Naive thymus-derived CD4-positive, alpha-beta T cell (primary cell): ENCODE data around the gene METRNL. TPM values are rescaled to one million over a fixed set of nuclear protein-coding genes. Genes with fewer than 3 reads are reported as not detected.
"Not testable (repeated sequence)": the region's sequence is repeated elsewhere in the genome, so short reads cannot be mapped to it uniquely, and the experiment has no call there.

Experiments
- ATAC-seq: fragments of 150-1000 bp; cut with Tn5 transposase; 2 replicates; pipeline ENCODE4 v1.10.0; 2021; ENCODE audit warnings: mild to moderate bottlenecking, moderate library complexity
- CTCF ChIA-PET: fragments of 350-600 bp; sonication (Branson Sonifier 250); formaldehyde crosslinking; loops from one replicate; lab custom pipeline; 2021; ENCODE audit warnings: antibody characterized with exemption; lab: Charles Lee
- POLR2A ChIA-PET: fragments of 350-600 bp; sonication (Branson Sonifier 250); formaldehyde crosslinking; loops from one replicate; lab custom pipeline; 2021; ENCODE audit warnings: antibody characterized with exemption, inconsistent platforms; lab: Charles Lee
- DNase-seq, 9 donors: peaks; one replicate each; pipeline versions ENCODE4 v3.0.0 to v3.0.0-alpha.2; 2020 to 2022; ENCODE audit warnings: mixed read lengths in 1 of 9
- H3K27ac ChIP-seq: one replicate; pipeline ENCODE4 v1.7.0; 2013; ENCODE audit warnings: mild to moderate bottlenecking, low read depth, low read length, moderate library complexity
- H3K27me3 ChIP-seq, 2 donors: one replicate each; pipeline ENCODE4 v1.7.0; 2013; ENCODE audit warnings: low read length in 2 of 2, mild to moderate bottlenecking in 2 of 2, moderate library complexity in 2 of 2; ENCODE audit not compliant: control insufficient read depth in 2 of 2, insufficient read depth in 2 of 2
- H3K36me3 ChIP-seq, 3 experiments: 1 replicate in 2 of 3; 2 replicates in 1 of 3; pipeline ENCODE4 v1.7.0; 2013; ENCODE audit warnings: low read length in 3 of 3, mild to moderate bottlenecking in 3 of 3, moderate library complexity in 1 of 3; ENCODE audit not compliant: insufficient read depth in 3 of 3, control insufficient read depth in 2 of 3
- H3K4me1 ChIP-seq, 2 donors: one replicate each; pipeline ENCODE4 v1.7.0; 2013; ENCODE audit warnings: low read length in 2 of 2, mild to moderate bottlenecking in 2 of 2, moderate library complexity in 1 of 2; ENCODE audit not compliant: control insufficient read depth in 2 of 2, insufficient read depth in 2 of 2
- H3K4me3 ChIP-seq: 2 replicates; pipeline ENCODE4 v1.7.0; 2013; ENCODE audit warnings: mild to moderate bottlenecking, low read length
- H3K9me3 ChIP-seq, 3 experiments: 1 replicate in 2 of 3; 2 replicates in 1 of 3; pipeline ENCODE4 v1.7.0; 2013; ENCODE audit warnings: low read length in 3 of 3; ENCODE audit not compliant: control insufficient read depth in 2 of 3
- H3K27ac Mint-ChIP-seq, 9 donors: one replicate each; pipeline ENCODE4 v1.8.0; 2020 to 2022; ENCODE audit warnings: mixed read lengths in 9 of 9, mild to moderate bottlenecking in 8 of 9, moderate library complexity in 5 of 9, inconsistent platforms in 2 of 9
- H3K27me3 Mint-ChIP-seq, 5 donors: one replicate each; pipeline ENCODE4 v1.8.0; 2021 to 2022; ENCODE audit warnings: mixed read lengths in 5 of 5, mild to moderate bottlenecking in 1 of 5
- H3K36me3 Mint-ChIP-seq, 5 donors: one replicate each; pipeline ENCODE4 v1.8.0; 2020 to 2022; ENCODE audit warnings: mixed read lengths in 5 of 5, mild to moderate bottlenecking in 3 of 5, inconsistent platforms in 1 of 5
- H3K4me1 Mint-ChIP-seq, 7 donors: one replicate each; pipeline ENCODE4 v1.8.0; 2020 to 2022; ENCODE audit warnings: mixed read lengths in 7 of 7, mild to moderate bottlenecking in 3 of 7, inconsistent platforms in 1 of 7
- H3K4me3 Mint-ChIP-seq, 10 donors: one replicate each; pipeline ENCODE4 v1.8.0; 2020 to 2022; ENCODE audit warnings: mild to moderate bottlenecking in 10 of 10, mixed read lengths in 10 of 10, moderate library complexity in 6 of 10, inconsistent platforms in 2 of 10
- H3K9me3 Mint-ChIP-seq, 11 donors: one replicate each; pipeline ENCODE4 v1.8.0; 2020 to 2022; ENCODE audit warnings: mixed read lengths in 11 of 11, mild to moderate bottlenecking in 4 of 11, inconsistent platforms in 1 of 11, moderate library complexity in 1 of 11
- intact Hi-C, 2 donors: fragments of 100-400 bp; cut with micrococcal nuclease; formaldehyde crosslinking; loops; one replicate each; pipeline ENCODE4 v1.15.1; 2023
- polyA plus RNA-seq, 2 donors: library from polyadenylated mRNA; unstranded; fragments of 300-500 nt; fragmentation: Illumina TruSeq; gene quantifications; one replicate each; pipeline ENCODE4 v1.2.3, GENCODE V29; 2021
- total RNA-seq, 6 experiments: library from RNA in 5 of 6; stranded (reverse) in 5 of 6; gene quantifications; 1 replicate in 5 of 6; 2 replicates in 1 of 6; pipeline ENCODE4 v1.2.3 and lab custom pipeline; 2021 to 2026

Gene METRNL
- total and polyA plus RNA-seq, 7 experiments from 2014 or later = 1.0 to 147 (median 10.3) TPM; not detected in 2

DNA sequence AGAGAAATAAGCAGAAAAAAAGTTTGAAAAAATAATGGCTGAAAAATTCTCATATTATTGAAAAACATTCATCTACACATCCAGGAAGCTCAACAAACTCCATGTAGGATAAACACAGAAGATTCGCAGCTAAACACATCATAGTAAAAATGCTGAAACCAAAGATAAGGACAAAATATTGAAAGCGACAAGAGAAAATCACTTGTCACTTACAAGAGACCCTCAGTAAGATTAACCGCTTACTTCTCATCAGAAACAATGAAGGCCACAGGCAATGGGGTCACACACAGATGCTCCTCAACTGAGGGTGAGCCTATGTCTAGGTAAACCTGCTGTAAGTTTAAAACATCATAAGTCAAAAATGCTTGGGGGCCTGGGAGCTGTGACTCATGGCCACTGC, 38.1 kb upstream of the METRNL start:
- no peak overlapping the region for H3K27ac Mint-ChIP-seq
- CTCF ChIA-PET = no interaction called here

DNA sequence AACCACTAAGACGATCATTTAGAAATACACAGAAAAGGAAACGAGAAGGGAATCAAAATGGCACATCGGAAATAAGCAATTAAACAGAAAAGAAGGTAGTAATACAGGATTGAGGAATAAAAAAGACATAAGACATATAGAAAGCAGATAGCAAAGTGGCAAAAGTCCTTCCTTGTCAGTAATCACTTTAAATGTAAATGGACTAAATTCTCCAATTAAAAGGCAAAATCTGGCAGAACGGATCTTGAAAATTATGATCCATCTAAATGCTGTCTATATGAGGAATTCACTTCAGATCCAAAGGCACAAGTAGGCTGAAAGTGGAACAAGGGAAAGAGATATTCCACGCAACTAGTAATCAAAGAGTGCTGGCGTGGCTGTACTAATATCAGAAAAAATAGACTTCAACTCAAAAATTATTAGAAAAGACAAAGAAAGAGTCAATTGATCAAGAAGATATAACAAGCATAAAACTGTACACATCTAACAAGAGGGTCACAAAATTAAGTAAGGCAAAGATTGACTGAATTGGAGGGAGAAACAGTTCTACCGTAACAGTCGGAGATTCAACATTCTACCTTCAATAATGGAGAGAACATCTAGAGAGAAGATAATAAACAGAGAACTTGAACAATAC, 36.8 kb upstream of the METRNL start:
- ChIA-PET CTCF (no interaction called here), POLR2A (no interaction called here)
- Histone ChIP-seq H3K36me3 (peaks cover 0 to 27% (median 6%) of the 10 kb centered on the region in 3 experiments), H3K9me3 (peaks cover 0 to 7% (median 6%) of the 10 kb centered on the region in 3 experiments), H3K27ac (no peak overlapping the region), H3K4me1 (peaks cover 0 to under 1% of the 10 kb centered on the region in 2 donors), H3K27me3 (no peaks in the 10 kb centered on the region), H3K4me3 (no peak overlapping the region)
- intact Hi-C loops = no loop called here
- no peaks in the 10 kb centered on the region for H3K27me3 Mint-ChIP-seq
- peaks cover 20 to 65% (median 62%) of the 10 kb centered on the region in 5 donors for H3K36me3 Mint-ChIP-seq
- peaks cover 4 to 33% (median 16%) of the 10 kb centered on the region in 11 donors for H3K9me3 Mint-ChIP-seq
- peaks cover 0 to 17% (median 4%) of the 10 kb centered on the region in 7 donors for H3K4me1 Mint-ChIP-seq
- DNase-seq = no peak
- H3K4me3 Mint-ChIP-seq = no peak overlapping the region
- H3K27ac Mint-ChIP-seq = no peak overlapping the region
- no peak for ATAC-seq

More for the DNA sequence above, 38.1 kb upstream of the METRNL start:
- Histone ChIP-seq H3K27me3 (no peaks in the 10 kb centered on the region), H3K36me3 (peaks cover 0 to 33% (median 6%) of the 10 kb centered on the region in 3 experiments), H3K4me1 (no peaks in the 10 kb centered on the region), H3K27ac (no peak overlapping the region), H3K4me3 (no peak overlapping the region), H3K9me3 (peaks cover 0 to 7% (median 6%) of the 10 kb centered on the region in 3 experiments)
- intact Hi-C loops = no loop called here
- DNase-seq (no peak), ATAC-seq (no peak)
- H3K4me3 Mint-ChIP-seq = no peak overlapping the region
- peaks cover 22 to 72% (median 56%) of the 10 kb centered on the region in 5 donors for H3K36me3 Mint-ChIP-seq
- H3K9me3 Mint-ChIP-seq = peaks cover 4 to 28% (median 14%) of the 10 kb centered on the region in 11 donors
- peaks cover 0 to 11% (median 0%) of the 10 kb centered on the region in 7 donors for H3K4me1 Mint-ChIP-seq
- no peaks in the 10 kb centered on the region for H3K27me3 Mint-ChIP-seq
- POLR2A ChIA-PET = no interaction called here

- Mint-ChIP-seq H3K36me3 (peaks cover 20 to 67% (median 58%) of the 10 kb centered on the region in 5 donors), H3K9me3 (peaks cover 4 to 35% (median 16%) of the 10 kb centered on the region in 11 donors), H3K4me1 (peaks cover 8 to 32% (median 13%) of the 10 kb centered on the region in 7 donors)
- DNase-seq, H3K4me3 Mint-ChIP-seq, intact Hi-C loops, H3K27me3 ChIP-seq, H3K27ac Mint-ChIP-seq, H3K9me3 ChIP-seq, CTCF ChIA-PET, H3K27ac ChIP-seq, ATAC-seq, H3K4me3 ChIP-seq, H3K27me3 Mint-ChIP-seq: not testable (repeated sequence)
- POLR2A ChIA-PET = interaction anchor here (0.7 to 0.9 kb wide), 2 partner anchors 9 to 115 kb away, joined by 3 to 4 read pairs; no protein-coding TSS in a partner anchor
- H3K4me1 ChIP-seq = peaks cover 7 to 10% of the 10 kb centered on the region in 2 donors
- peaks cover 0 to 25% (median 6%) of the 10 kb centered on the region in 3 experiments for H3K36me3 ChIP-seq
Observed at GRCh38 chr17:83044479-83044878, 34.9 kb upstream of the METRNL start.

DNA sequence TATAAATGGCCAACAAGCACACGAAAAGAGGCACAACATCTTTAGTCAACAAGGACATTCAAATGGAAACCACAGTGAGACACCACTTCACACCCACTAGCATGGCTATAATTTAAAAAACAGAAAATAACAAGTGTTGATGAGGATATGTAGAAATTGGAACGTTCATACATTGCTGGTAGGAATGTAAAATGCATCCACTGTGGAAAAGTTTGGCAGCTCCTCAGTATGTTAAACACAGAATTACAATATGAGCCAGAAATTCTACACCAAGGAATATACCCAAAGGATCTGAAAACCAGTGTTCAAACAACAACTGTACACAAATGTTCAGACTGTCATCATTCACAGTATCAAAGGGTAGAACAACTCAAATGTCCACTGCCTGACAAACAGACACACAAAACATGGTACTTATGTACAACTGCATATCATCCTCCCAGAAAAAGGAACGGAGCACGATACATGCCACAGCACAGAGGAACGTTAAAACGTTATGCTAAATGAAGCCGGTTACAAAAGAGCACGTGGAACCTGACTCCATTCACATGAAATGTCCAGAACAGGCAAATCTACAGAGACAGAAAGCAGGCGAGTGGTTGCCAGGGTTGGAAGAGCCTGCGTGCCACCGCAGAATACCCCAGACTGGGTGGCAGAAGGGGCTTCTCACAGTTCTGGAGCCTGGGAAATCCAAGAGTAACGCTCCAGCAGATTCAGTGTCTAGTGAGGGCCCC, 32.8 kb upstream of the METRNL start:
- ATAC-seq (no peak), DNase-seq (no peak)
- peaks cover 13 to 40% (median 14%) of the 10 kb centered on the region in 7 donors for H3K4me1 Mint-ChIP-seq
- peaks cover 12 to 14% of the 10 kb centered on the region in 2 donors for H3K4me1 ChIP-seq
- H3K36me3 Mint-ChIP-seq = peaks cover 13 to 53% (median 43%) of the 10 kb centered on the region in 5 donors
- intact Hi-C loops = loop anchor here in 1 of 2 donors (5.0 kb wide), 1 partner anchor 59 kb away; no protein-coding TSS in a partner anchor
- H3K27me3 ChIP-seq = no peaks in the 10 kb centered on the region
- no peaks in the 10 kb centered on the region for H3K27me3 Mint-ChIP-seq
- H3K27ac ChIP-seq = no peak overlapping the region
- H3K9me3 ChIP-seq = peaks cover 0 to 5% (median under 1%) of the 10 kb centered on the region in 3 experiments
- peak overlapping the region in 2 of 9 donors; percentile 51 to 63 for H3K27ac Mint-ChIP-seq
- peaks cover 0 to 21% (median 1%) of the 10 kb centered on the region in 3 experiments for H3K36me3 ChIP-seq
- H3K9me3 Mint-ChIP-seq = peaks cover 2 to 26% (median 7%) of the 10 kb centered on the region in 11 donors
- POLR2A ChIA-PET = no interaction called here
- H3K4me3 ChIP-seq = no peak overlapping the region
- H3K4me3 Mint-ChIP-seq = peak overlapping the region in 2 of 10 donors; percentile 10 to 48
- CTCF ChIA-PET = no interaction called here

DNA sequence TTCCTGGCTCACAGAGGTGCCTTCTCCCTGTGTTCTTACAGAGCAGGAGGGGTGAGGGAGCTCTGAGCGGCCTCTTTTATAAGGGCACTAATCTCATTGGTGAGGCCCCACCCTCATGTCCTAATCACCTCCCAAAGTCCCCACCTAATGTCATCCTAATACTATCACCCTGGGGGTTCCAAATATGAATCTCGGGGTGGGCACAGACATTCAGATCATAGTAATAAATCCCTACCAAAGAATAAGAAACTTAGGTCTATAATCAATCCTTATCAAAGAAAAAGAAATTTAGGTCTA, 32.3 kb upstream of the METRNL start:
- Histone ChIP-seq H3K27me3 (no peaks in the 10 kb centered on the region), H3K9me3 (no peaks in the 10 kb centered on the region), H3K36me3 (peaks cover 0 to 16% (median 0%) of the 10 kb centered on the region in 3 experiments), H3K27ac (no peak overlapping the region), H3K4me3 (no peak overlapping the region), H3K4me1 (peaks cover 14 to 16% of the 10 kb centered on the region in 2 donors)
- Mint-ChIP-seq H3K36me3 (peaks cover 11 to 48% (median 38%) of the 10 kb centered on the region in 5 donors), H3K4me1 (peaks cover 14 to 42% (median 17%) of the 10 kb centered on the region in 7 donors), H3K27me3 (no peaks in the 10 kb centered on the region), H3K27ac (peak overlapping the region in 1 of 9 donors; percentile 63), H3K4me3 (no peak overlapping the region), H3K9me3 (peaks cover 0 to 23% (median 5%) of the 10 kb centered on the region in 11 donors)
- CTCF ChIA-PET = no interaction called here
- DNase-seq (no peak), ATAC-seq (no peak)
- intact Hi-C loops = loop anchor here in 1 of 2 donors (5.0 kb wide), 1 partner anchor 60 kb away; no protein-coding TSS in a partner anchor
- POLR2A ChIA-PET = no interaction called here

- peaks cover 0 to 15% (median 0%) of the 10 kb centered on the region in 11 donors for H3K9me3 Mint-ChIP-seq
Observed at GRCh38 chr17:83047818-83048475, 31.5 kb upstream of the METRNL start.

More at GRCh38 chr17:83047818-83048475, 31.5 kb upstream of the METRNL start:
- CTCF ChIA-PET, ATAC-seq, DNase-seq, H3K27ac ChIP-seq, H3K27me3 ChIP-seq, H3K9me3 ChIP-seq, H3K27me3 Mint-ChIP-seq: not testable (repeated sequence)
- POLR2A ChIA-PET = interaction anchor here (1.2 kb wide), 1 partner anchor 266 kb away, joined by 3 read pairs; no protein-coding TSS in a partner anchor
- Mint-ChIP-seq H3K27ac (peak overlapping the region in 8 of 9 donors; percentile 40 to 96 (median 87)), H3K4me1 (peaks cover 14 to 42% (median 17%) of the 10 kb centered on the region in 7 donors), H3K36me3 (peaks cover 4 to 39% (median 30%) of the 10 kb centered on the region in 5 donors), H3K4me3 (peak overlapping the region in 9 of 10 donors; percentile 5 to 84 (median 70))
- intact Hi-C loops = loop anchor here in 1 of 2 donors (5.0 kb wide), 1 partner anchor 61 kb away; no protein-coding TSS in a partner anchor
- Histone ChIP-seq H3K36me3 (peaks cover 0 to 10% (median 0%) of the 10 kb centered on the region in 3 experiments), H3K4me3 (peak overlapping the region; percentile 29), H3K4me1 (peaks cover 16 to 19% of the 10 kb centered on the region in 2 donors)
